Brain microvascular endothelial cell (primary cell): ENCODE data around the gene GIN1.

Experiments used
- DNase-seq: peaks from one replicate; pipeline ENCODE4 v3.0.0-alpha.2; 2020
- H3K27ac ChIP-seq: fragments of 250-450 bp; sonication (Bioruptor Pico); 2 replicates; pipeline ENCODE4 v1.5.1; 2020; ENCODE audit warnings: mild to moderate bottlenecking, moderate library complexity
- H3K27me3 ChIP-seq: fragments of 250-450 bp; sonication (Bioruptor Pico); replicated peaks from 2 replicates; pipeline ENCODE4 v1.5.1; 2020; ENCODE audit warnings: mild to moderate bottlenecking
- H3K36me3 ChIP-seq: fragments of 250-450 bp; sonication (Bioruptor Pico); replicated peaks from 2 replicates; pipeline ENCODE4 v1.5.1; 2020; ENCODE audit warnings: mild to moderate bottlenecking
- H3K4me3 ChIP-seq: 2 replicates; pipeline ENCODE4 v1.5.1; 2011; ENCODE audit warnings: low read depth, mild to moderate bottlenecking, control low read depth, low read length, moderate library complexity
- CTCF ChIP-seq: IDR thresholded peaks from 2 replicates; pipeline ENCODE4 v1.5.1; 2011; ENCODE audit warnings: low read depth, mild to moderate bottlenecking, moderate library complexity, low read length, control low read depth, inconsistent platforms; ENCODE audit errors: missing control alignments
- in situ Hi-C: cut with HindIII; loops from 2 replicates; pipeline ENCODE4 v1.10.0; 2017; ENCODE audit warnings: low sequenced_read_pairs, low pct_ligation_motif_present

Gene GIN1

GRCh38 chr5:103128202-103128601, 8.3 kb upstream of the GIN1 start:
- in situ Hi-C loops: no loop called here

GRCh38 chr5:103127292-103127817, 7.4 kb upstream of the GIN1 start:
- TF ChIP-seq CTCF: no peak
- DNase-seq: no peak
- in situ Hi-C loops: no loop called here

More at GRCh38 chr5:103128202-103128601, 8.3 kb upstream of the GIN1 start:
- no peak for TF ChIP-seq CTCF
- no peaks in the 10 kb centered on the region for H3K36me3 ChIP-seq
- no peak overlapping the region for H3K4me3 ChIP-seq
- no peak overlapping the region for H3K27ac ChIP-seq
- no peak for DNase-seq
- no peaks in the 10 kb centered on the region for H3K27me3 ChIP-seq

GRCh38 chr5:103126557-103126956, 6.6 kb upstream of the GIN1 start:
- Histone ChIP-seq H3K27ac (no peak overlapping the region), H3K36me3 (no peaks in the 10 kb centered on the region), H3K27me3 (no peaks in the 10 kb centered on the region), H3K4me3 (no peak overlapping the region)
- in situ Hi-C loops: no loop called here
- TF ChIP-seq CTCF: no peak
- DNase-seq: no peak

More at GRCh38 chr5:103127292-103127817, 7.4 kb upstream of the GIN1 start:
- H3K4me3 ChIP-seq: no peak overlapping the region
- H3K27me3 ChIP-seq: no peaks in the 10 kb centered on the region
- no peak overlapping the region for H3K27ac ChIP-seq
- no peaks in the 10 kb centered on the region for H3K36me3 ChIP-seq

- DNase-seq: no peak
- Histone ChIP-seq H3K27ac (no peak overlapping the region), H3K36me3 (no peaks in the 10 kb centered on the region), H3K27me3 (no peaks in the 10 kb centered on the region), H3K4me3 (no peak overlapping the region)
- TF ChIP-seq CTCF: no peak
- in situ Hi-C loops: no loop called here
Observed at GRCh38 chr5:103122242-103122641, 2.3 kb upstream of the GIN1 start.

- peak overlapping the region; percentile 92 for H3K4me3 ChIP-seq
- no peaks in the 10 kb centered on the region for H3K36me3 ChIP-seq
- peak overlapping the region; percentile 96 for H3K27ac ChIP-seq
- no peak for TF ChIP-seq CTCF
- no peaks in the 10 kb centered on the region for H3K27me3 ChIP-seq
- in situ Hi-C loops: no loop called here
- peak; percentile 15 for DNase-seq
Observed at GRCh38 chr5:103120607-103121200, 766 bp upstream of the GIN1 start.

- Histone ChIP-seq H3K36me3 (no peaks in the 10 kb centered on the region), H3K27ac (peak overlapping the region; percentile 96), H3K4me3 (peak overlapping the region; percentile 92), H3K27me3 (no peaks in the 10 kb centered on the region)
- in situ Hi-C loops: no loop called here
- DNase-seq: no peak
- no peak for TF ChIP-seq CTCF
Observed at GRCh38 chr5:103119070-103119764, 721 bp downstream of the GIN1 start.
